EH (cell line): ENCODE results near the gene ATR.
"Not testable (repeated sequence)": the region's sequence is repeated elsewhere in the genome, so short reads cannot be mapped to it uniquely, and the experiment has no call there.

Experiments used
- DNase-seq: peaks from one replicate; pipeline ENCODE4 v3.0.0-alpha.2; 2015; ENCODE audit warnings: low read depth

ATR gene

DNA sequence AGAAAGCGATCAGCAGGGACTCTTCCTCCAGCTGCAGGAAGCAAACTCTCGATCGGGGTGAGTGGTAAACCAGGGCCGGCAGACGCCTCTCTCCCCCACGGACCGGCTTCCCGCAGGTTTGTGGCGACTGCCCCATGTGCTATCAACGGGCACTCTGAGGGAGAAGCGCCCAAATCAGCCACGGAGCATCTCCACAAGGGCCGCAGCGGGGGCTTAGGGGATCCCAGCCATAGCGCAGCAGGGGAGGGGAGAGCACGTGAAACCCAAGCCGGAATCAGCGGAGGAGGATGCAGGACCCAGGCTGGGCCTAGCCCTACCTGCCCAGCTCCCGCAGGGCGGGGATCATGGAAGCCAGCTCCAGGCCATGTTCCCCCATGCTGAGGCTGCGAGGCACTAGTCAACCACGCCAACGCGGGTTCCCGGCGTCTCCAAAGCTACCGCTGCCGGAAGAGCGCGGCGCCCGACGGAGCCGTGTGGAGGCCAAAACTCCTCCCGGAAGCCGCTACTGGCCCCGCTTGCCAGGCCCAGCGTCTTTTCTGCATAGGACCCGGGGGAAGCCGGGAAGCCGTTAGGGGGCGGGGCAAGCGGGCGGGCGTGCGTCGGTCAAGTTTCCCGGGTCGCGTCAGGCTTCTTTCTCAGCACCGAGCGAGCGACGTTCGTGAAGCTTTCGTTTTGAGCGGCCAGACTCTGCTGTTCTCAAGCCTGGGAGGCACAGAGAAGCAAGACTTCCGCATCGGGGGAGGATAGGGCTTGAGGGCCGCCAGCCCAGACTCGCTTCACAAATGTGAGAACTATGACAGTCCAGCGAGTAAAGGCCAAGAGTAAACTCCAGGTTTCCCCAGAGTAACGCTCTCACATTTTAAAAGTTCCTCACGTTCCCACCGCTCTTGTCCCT lies at the start of gene ATR:
Gene ATR, minus strand, starts transcription at position 405 of the 895 bp plus-strand sequence. Its CDS starts 29 bp downstream, at position 376.
- DNase-seq = peak; percentile 98

DNA sequence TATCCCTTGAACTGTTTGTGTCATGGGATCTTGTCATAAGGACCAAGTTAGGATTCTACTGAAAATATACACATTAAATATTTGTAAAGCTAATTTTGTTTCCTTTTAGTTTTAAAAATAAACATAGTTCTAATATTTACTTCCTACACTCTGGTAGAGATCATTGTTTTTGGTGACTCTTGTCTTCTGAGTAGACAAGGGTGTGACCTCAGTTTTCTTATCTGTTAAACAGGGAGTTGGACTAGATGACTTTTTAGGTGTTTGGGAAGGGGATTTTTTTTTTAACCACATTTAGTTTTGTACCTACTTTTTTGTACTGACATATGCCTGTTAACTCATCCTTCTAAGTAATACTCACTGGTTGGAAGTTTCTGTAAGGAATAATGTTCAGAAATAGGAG lies 48.4 kb upstream of the ATR start:
- DNase-seq = no peak

DNA sequence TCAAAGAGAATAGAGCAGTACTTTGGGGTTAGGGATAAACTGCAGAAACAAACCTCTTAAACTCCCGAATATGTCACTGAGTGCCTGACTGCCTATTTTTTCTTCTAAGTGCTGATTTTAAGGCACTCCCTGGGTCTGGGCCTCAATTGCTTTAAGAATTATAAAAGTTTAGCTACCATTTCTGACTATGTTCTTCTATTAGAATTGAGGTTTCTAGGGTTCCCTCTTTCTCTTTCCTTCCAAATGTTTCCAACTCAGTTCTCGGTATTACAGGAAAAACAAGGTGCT lies 46.6 kb upstream of the ATR start:
- DNase-seq = no peak

DNA sequence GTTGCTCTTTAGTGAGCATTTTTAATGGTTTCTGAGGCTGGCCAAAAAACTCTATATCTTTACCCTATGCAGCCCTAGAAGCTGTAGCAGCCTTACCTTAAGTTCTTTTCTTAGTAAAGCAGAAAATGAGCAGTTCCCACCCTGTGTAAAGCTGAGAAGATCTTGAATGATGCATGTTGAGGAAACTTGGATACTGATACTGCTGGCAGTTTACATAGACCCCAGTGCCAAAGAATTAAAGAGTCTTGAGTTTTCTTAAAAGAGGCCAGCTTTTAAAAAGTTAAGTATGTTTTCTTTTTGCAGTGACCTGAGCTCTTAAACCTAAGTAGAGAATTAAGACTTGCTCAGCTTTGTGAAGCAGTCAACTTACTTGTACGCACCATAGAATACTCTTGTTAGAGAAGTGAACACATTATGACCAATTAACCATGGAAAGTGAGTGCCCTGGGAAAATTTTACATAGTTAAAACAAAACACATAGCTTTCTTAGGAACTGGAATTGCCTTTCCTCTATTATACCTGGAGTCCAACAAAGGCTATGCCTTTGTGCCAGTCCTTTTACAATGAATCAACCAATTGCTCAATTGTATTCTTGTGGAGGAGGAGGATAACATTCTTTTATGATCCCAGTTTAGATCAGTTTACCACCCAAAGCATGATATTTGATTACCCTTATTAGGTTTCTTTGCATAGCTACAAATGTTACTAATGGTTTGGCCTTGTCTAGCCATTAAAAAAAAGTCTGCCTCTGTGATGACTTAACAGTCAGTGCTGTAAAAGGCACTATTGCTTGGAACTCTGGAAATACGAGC lies 46.0 kb upstream of the ATR start:
- DNase-seq = no peak

DNA sequence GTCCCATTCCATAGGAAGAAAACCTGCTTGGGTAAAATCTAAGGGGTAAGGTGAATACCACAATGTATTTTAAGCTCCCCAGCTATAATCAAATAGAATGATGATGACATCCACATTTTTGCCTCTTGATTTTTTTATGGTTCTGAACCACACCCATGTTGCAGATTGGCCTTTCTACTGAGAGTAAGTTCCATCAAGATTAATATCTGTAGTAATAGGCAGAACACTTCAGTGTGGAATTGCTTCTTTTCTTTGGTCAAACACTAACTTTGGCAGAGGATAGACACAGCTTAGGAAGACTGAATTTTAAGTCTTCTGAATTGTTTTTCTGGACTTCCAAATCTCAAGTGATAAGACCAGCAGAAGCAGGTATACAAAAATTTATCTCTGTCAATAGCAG lies 44.7 kb upstream of the ATR start:
- no peak for DNase-seq

DNA sequence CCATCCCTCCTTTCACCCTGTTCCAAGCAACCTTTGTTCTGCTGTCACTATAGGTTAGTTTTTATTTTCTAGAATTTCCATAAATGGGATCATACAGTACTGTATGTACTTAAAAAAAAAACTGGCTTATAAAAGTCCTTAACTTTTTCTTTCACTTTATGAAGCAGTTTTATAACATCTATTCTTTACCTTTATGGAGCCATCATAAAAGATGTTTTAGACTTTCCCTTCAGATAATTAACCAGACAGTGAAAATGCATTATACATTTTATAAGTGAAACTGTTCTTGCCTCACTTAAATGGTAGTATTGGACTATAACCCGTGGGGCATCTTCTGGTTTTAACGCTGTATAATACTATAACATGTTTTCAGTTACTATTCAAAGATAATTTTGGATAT lies 43.9 kb upstream of the ATR start:
- no peak for DNase-seq

DNA sequence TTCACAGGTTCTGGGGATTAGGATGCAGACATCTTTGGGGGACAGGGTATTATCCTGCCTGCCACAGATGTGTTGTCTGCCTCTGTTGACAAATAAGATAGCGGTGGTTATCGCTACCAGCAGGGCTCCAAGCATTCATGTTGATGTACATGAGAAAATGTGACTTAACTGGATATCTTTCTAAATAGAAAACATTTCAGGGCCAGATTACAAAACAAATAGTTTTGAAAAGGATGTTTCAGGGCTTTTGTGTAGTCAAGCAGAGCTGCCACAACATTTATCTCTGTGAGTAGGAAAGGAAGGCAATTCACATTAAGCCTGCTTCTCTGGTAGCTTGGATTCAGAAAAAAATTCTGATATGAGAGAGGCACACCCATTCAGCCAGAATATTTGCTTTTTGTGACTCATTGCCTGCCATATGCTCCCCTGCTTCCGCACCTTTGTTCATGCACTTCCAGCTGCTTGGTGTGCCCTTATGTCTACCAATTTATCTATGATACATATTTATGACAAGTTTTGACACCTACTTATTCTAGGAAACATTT lies 40.5 kb upstream of the ATR start:
- DNase-seq = no peak

DNA sequence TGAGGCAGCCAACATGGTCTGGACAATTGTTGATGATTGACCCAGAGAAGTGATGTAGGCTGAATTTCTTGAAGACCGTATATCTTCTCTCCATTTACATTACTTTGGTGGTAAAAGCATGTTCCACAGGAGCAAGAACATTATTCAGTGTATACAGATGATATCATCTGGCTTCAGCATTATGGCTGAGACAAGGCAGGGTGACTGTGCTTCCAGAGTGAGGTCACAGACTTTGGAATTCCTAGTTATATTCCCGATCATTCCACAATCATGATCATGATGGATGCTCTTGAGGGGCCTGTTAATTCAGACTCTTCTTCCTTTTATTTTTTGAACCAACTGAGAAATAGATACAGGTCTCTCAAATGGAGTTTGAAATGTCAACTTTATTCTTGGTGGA lies 36.6 kb upstream of the ATR start:
- peak; percentile 2 for DNase-seq

DNA sequence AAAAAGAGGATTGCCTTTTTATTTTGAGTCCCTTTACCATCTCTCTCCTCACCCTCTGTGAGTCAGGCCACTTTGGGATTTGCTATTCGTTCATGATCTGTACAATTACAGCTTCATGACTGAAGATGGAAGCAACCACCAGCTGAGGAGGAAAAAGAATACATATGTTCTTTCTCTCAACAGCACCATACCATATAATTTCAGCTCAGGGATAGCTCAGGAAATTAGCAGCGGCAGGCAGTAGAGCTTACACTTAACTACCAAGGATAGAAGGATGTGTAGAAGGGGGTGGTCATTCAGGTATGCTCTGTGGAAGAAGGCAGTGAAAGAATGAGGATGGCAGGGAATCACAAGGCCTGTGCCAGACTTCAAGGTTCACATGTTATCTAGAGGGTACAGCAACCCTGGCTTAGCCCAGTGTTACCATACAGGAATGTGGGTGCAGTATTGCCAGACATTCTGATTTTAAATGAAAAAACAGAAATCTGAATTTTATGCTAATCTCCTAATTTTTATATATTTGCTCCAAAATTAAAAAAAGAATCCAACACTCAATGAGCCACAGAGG lies 35.6 kb upstream of the ATR start:
- DNase-seq = no peak

DNA sequence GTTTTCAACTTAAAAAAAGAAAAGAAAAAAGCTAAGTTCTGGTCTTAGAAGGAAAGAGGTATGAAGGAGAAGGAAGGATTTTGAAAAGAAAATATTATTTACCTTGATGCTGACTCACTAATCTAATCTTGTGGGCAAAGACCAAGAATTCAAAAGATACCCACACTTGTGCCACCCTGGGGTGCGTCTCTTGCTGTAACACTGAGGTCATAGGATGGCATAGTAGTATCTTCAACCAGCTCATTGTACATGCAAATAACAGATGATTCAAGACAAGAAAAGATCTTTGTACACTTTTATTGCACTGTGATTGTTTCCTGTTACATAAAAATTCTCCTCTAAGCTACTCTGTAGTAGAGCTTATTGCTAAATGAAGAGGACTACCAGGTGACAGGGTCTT lies 35.0 kb upstream of the ATR start:
- no peak for DNase-seq

DNA sequence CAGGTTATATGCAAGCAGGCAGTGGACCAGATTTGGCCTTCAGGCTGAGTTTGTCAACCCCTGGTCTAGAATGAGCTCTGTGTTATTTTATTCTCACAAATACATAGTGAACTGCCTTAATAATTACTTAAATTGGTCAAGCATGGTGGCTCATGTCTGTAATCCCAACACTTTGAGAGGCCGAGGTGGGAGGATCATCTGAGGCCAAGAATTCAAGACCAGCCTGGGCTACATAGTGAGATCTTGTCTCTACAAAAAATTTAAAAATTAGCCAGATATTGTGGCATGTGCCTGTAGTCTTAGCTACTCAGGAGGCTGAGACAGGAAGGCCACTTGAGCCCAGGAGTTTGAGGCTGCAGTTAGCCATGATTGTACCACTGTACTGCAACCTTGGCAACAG lies 32.7 kb upstream of the ATR start:
- DNase-seq = no peak

DNA sequence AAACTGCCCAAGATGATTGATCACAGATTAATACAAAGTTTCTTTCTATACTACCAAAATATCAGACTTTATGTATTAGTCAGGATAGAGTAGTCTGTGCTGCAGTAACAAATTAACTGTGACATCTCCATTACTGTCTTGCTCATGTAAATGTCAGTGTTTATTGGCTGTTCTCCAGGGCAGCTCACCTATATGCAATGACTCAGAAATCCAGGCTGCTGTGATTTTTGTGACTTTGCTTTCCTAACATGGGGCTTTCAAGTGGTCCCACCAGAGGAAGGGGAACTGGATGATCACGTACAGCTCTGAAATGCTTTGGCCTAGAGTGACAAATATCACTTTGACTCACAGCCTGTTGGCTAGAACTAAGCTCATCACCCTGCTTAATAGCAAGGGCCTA lies 30.6 kb upstream of the ATR start:
- DNase-seq = no peak

DNA sequence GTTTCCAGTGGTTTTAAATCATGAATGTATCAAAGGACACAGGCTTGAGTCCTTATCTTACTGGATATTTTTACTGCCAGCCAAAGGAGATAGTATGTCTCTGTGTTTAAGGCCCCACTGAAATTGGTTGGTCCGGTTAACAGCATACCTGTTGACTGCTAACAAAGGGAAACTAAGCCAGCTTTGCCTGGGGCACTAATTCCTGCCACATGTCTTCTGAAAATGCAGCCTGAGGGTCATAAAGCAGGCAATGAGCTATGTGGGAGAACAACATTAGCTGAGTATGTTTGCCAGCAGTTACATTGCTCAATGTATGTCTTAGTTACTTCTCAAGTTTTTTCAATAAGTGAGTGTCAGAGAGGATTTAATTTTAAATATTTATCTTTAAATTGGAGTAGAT lies 30.1 kb upstream of the ATR start:
- DNase-seq = no peak

DNA sequence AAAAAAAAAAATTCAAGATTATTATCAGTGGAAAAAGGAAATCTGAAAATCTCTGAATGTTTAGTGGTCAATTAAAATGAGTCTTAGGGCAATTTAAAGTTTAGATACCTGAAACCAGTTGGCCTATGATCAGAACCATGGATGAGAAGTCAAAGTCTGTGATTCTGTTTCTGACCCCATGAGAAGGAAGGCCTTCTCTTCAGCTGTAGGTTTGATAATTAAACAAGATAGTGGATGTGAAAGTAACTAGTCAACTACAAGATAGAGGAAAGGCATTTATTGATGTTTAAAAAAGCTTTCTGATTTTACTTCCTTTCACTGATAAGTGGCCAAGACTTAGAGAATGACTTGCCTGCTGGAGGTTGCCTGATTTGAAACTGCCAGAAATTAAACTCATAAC lies 26.4 kb upstream of the ATR start:
- no peak for DNase-seq

DNA sequence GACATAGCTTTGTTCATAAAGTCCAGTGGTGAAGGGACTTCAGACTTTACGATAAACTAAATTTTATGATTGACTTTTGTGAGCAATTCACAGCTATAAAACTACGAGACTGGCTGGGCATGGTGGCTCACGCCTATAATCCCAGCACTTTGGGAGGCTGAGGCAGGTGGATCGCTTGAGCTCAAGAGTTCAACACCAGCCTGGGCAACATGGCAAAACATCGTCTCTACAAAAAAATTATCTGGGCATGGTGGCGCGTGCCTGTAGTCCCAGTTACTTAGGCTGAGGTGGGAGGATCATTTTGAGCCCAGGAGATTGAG lies 24.8 kb upstream of the ATR start:
- not testable (repeated sequence) for DNase-seq

DNA sequence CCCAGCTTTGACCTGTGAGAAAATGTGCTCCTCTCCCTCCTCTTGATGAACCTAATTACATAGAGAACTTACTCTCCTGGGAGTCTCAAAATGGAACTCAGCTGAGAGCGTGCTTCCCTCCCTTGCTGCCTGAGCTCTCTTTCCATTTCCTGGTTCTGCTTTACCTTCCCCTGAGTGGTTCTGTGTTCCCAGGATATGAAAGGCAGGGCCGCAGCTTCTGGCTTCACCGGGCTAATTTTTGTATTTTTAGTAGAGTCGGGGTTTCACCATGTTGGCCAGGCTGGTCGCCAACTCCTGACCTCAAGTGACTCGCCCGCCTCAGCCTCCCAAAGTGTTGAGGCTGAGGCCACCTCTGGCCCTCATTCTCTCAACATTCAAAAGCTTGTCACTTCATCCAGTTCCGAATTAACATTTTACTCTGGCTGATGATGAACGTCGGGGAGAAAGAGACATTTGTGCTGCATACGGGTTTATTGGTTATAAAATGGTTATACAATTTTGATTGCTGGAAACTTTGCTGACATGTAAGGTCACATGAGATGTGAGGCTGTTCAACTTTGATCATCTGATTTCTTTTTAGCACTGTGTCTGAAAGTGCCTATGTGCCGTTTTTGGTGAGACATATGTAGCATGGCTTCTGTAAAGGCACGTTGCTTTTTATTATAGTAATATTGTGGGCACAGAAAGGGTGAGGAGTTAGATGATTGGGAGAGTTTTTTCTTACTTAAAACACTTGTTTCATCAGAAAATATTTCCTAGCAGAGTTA lies 24.3 kb upstream of the ATR start:
- DNase-seq = no peak

DNA sequence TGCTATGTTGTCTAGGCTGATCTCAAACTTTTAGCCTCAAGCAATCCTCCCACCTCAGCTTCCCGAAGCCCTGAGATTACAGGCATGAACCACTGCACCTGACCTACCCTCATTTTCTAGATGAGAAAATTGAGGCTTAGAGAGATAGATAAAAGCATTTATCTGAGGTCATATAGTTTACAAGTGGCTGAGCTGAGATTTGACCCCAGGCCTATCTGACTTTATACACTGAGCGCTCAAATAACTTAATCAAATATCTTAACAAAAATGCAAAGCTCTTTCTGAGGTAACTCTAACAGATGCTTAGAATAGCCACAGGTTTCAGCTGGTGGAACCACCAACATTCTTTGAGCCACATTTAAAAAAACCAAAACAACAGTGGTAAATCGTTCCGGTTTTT lies 23.2 kb upstream of the ATR start:
- DNase-seq = no peak

DNA sequence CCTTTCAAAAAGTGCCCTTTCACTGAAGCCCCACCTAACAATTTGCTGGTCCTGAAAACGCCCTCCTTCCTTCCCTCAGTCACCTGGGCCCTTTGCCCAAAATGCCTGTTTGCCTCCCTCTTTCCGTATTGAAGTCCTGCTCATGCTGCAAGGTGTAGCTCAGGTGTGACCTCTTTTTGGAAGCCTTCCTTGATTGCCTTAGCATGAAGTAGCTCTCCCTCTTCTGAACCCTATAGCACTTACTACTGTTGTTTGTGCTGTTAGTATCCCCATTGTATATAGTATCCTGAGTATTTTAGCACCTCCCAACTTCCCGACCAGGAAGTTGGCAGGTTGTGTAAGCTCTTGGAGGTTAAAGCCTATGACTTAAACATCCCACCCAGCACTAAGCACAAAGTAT lies 19.4 kb upstream of the ATR start:
- no peak for DNase-seq

DNA sequence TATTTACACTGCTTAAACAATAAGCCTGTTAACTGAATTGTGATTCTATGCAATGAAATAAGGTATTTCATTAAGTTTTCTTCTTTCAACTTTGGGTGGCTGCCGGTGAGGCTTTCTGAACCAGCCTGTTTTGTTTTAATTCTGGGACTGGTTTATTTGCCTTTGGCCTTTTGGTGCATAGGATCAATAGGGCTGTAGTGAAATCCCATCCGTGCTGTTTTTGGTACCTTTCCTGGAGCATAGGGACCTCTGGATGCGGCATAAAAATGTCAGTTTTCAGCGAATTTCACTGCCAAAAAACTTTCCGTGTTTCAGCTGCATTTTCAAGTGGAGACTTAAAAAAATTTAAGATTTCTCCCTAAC lies 18.2 kb upstream of the ATR start:
- DNase-seq = no peak

DNA sequence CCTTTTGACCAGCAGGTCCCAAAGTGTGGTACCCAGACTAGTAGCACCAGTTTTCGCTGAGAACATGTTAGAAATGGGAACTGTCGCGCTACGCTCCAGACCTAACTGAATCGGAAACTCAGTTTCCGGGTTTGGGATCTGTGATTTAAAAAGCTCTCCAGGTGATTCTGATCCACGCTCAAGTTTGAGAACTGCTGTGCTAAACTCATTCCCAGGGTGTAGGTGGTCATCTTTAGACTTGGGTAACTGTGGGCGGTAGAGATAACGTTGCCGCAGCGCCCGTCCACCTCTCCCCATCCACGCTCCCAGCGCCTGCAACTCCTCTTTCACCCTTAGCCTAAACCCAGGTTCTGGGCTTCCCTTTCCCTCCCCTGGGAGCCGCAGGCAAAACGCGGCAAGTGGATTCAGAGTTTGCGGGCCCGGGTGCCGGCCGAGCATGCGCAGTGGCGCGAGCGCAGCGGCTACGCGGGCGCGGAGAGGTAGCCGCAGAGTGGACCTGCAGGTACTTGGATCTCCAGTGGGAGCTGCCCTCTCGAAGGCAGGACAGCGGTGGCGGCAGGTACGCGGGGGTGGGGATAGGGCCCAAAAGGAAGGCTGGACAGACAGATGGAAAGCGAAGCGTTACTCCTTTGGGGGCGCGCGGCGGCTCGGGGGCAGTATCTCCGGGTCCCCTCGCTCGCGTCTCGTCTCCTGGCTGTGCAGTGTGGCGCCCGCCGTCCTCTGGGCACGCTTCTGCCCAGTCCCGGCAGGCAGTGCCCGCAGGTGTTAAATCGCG lies 17.6 kb upstream of the ATR start, which contains the start of gene PLS1:
Gene PLS1, plus strand, starts transcription at position 443 of the 775 bp plus-strand sequence. CDS start 67,845 bp downstream, outside the sequence.
- peak; percentile 80 for DNase-seq

DNA sequence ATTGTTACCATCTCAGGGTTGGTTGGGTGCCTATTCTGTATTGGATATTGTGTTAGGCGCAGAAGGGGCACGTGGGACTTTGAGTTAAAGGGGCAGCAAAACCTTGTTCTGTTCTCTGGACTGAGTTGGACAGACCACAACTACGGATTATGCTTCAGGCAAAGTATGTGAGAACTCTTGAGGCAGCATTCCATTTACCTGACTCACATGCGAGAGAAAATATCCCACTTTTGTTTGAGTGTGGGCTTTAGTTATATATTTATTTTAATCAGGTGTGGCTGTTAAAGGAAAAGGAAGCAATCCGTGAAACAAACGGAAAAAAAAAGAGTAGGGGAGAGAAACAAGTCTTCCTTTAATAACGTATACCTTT lies 17.0 kb upstream of the ATR start:
- peak; percentile 87 for DNase-seq

DNA sequence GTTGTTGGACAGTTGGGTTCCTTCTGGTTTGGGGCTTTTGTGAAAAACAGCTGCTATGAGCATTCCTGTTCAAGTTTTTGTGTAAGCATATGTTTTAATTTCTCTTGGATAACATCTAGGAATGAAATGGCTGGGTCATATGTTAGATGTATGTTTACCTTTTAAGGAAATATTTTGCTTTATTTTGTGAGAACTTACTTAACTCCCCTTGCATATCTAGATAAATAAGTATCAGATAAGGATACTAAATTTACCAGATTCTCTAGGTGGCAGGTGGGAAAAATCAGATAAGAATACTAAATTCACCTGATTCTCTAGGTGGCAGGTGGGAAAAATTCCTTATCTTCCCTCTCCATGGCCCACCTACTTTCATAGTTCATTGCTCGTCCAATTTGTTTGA lies 16.6 kb upstream of the ATR start:
- DNase-seq = no peak
